GM18519 (cell line): ENCODE results near the gene ZRANB3.
A peak's percentile ranks its signal among the peaks of the same experiment; 100 is the strongest.
"Not testable (repeated sequence)": the region's sequence is repeated elsewhere in the genome, so short reads cannot be mapped to it uniquely, and the experiment has no call there.

ENCODE experiments used
- ATAC-seq: cut with Tn5 transposase; IDR thresholded peaks from one replicate; pipeline ENCODE4 v1.9.1; 2021; ENCODE audit warnings: mild to moderate bottlenecking, moderate library complexity; ENCODE audit not compliant: unreplicated experiment, low FRiP score

ZRANB3 gene

GRCh38 chr2:135348096-135348704 is 182.8 kb downstream of the ZRANB3 start:
- ATAC-seq: not testable (repeated sequence)

- no peak for ATAC-seq
Observed at GRCh38 chr2:135337071-135337470, 193.9 kb downstream of the ZRANB3 start.

- no peak for ATAC-seq
Observed at GRCh38 chr2:135335256-135335655, 195.8 kb downstream of the ZRANB3 start.

- ATAC-seq: no peak
Observed at GRCh38 chr2:135327146-135327545, 203.9 kb downstream of the ZRANB3 start.

GRCh38 chr2:135320465-135321355 is 210.3 kb downstream of the ZRANB3 start:
- ATAC-seq: no peak

- no peak for ATAC-seq
Observed at GRCh38 chr2:135318808-135319207, 212.2 kb downstream of the ZRANB3 start.

GRCh38 chr2:135317375-135317774 is 213.6 kb downstream of the ZRANB3 start:
- ATAC-seq: no peak

GRCh38 chr2:135311962-135312361 is 219.1 kb downstream of the ZRANB3 start:
- no peak for ATAC-seq

- no peak for ATAC-seq
Observed at GRCh38 chr2:135311268-135311667, 219.8 kb downstream of the ZRANB3 start.

- no peak for ATAC-seq
Observed at GRCh38 chr2:135304694-135305093, 226.3 kb downstream of the ZRANB3 start.

GRCh38 chr2:135299658-135300244 is 231.3 kb downstream of the ZRANB3 start:
- peak; percentile 93 for ATAC-seq

GRCh38 chr2:135299165-135299564 is 231.9 kb downstream of the ZRANB3 start:
- ATAC-seq: no peak

- not testable (repeated sequence) for ATAC-seq
Observed at GRCh38 chr2:135287121-135287520, 243.9 kb downstream of the ZRANB3 start.

GRCh38 chr2:135285391-135285790 is 245.6 kb downstream of the ZRANB3 start:
- no peak for ATAC-seq

GRCh38 chr2:135281379-135281778 is 249.6 kb downstream of the ZRANB3 start:
- no peak for ATAC-seq

- no peak for ATAC-seq
Observed at GRCh38 chr2:135279209-135279608, 251.8 kb downstream of the ZRANB3 start.

GRCh38 chr2:135276525-135276924 is 254.5 kb downstream of the ZRANB3 start:
- ATAC-seq: no peak

- no peak for ATAC-seq
Observed at GRCh38 chr2:135271006-135271405, 260.0 kb downstream of the ZRANB3 start.

- no peak for ATAC-seq
Observed at GRCh38 chr2:135265960-135266490, 265.0 kb downstream of the ZRANB3 start.

GRCh38 chr2:135259123-135259522 is 271.9 kb downstream of the ZRANB3 start:
- no peak for ATAC-seq

- no peak for ATAC-seq
Observed at GRCh38 chr2:135258193-135258592, 272.8 kb downstream of the ZRANB3 start.
